Smooth muscle cell (in vitro differentiated cells): Measurements from ENCODE around the gene PRADC1. TPM values are rescaled to one million over a fixed set of nuclear protein-coding genes. Genes with fewer than 3 reads are reported as not detected.

Experiments used
- DNase-seq: peaks from one replicate; lab custom pipeline; 2025; ENCODE audit not compliant: unreplicated experiment; lab: John Stamatoyannopoulos, UW
- H2AFZ ChIP-seq: fragments of 200-600 bp; sonication (generic); 2 replicates; pipeline ENCODE4 v1.6.0; 2016; ENCODE audit warnings: antibody characterized with exemption, low read depth, mild to moderate bottlenecking
- H3F3A ChIP-seq: fragments of 200-600 bp; sonication (generic); 2 replicates; pipeline ENCODE4 v1.6.0; 2017; ENCODE audit warnings: antibody characterized with exemption, low read depth
- H3K27ac ChIP-seq: fragments of 200-600 bp; sonication (generic); 2 replicates; pipeline ENCODE4 v1.5.1; 2016; ENCODE audit warnings: low read depth, mild to moderate bottlenecking
- H3K27me3 ChIP-seq: fragments of 200-600 bp; sonication (generic); 2 replicates; pipeline ENCODE4 v1.6.1; 2016; ENCODE audit warnings: low read depth, mild to moderate bottlenecking
- H3K36me3 ChIP-seq: fragments of 200-600 bp; sonication (generic); 2 replicates; pipeline ENCODE4 v1.5.1; 2016; ENCODE audit warnings: low read depth
- H3K4me1 ChIP-seq: fragments of 200-600 bp; sonication (generic); 2 replicates; pipeline ENCODE4 v1.5.1; 2016; ENCODE audit warnings: low read depth
- H3K4me2 ChIP-seq: fragments of 200-600 bp; sonication (generic); 2 replicates; pipeline ENCODE4 v1.6.0; 2016; ENCODE audit warnings: mild to moderate bottlenecking
- H3K4me3 ChIP-seq: fragments of 200-600 bp; sonication (generic); 2 replicates; pipeline ENCODE4 v1.5.1; 2016; ENCODE audit warnings: mild to moderate bottlenecking
- H3K79me2 ChIP-seq: fragments of 200-600 bp; sonication (generic); 2 replicates; pipeline ENCODE4 v1.6.0; 2016; ENCODE audit warnings: low read depth, mild to moderate bottlenecking
- H3K9ac ChIP-seq: fragments of 200-600 bp; sonication (generic); 2 replicates; pipeline ENCODE4 v1.6.0; 2016; ENCODE audit warnings: low read depth
- H3K9me3 ChIP-seq: fragments of 200-600 bp; sonication (generic); replicated peaks from 2 replicates; pipeline ENCODE4 v1.5.1; 2016; ENCODE audit warnings: low read depth
- H4K20me1 ChIP-seq: fragments of 200-600 bp; sonication (generic); 2 replicates; pipeline ENCODE4 v1.6.0; 2016; ENCODE audit warnings: low read depth
- WGBS: methylation state at CpG from one replicate; pipeline ENCODE4 v1.1.7; 2016; ENCODE audit warnings: low lambda C conversion rate; 5-methylcytosine and 5-hydroxymethylcytosine counted together
- polyA plus RNA-seq: library from polyadenylated mRNA; unstranded; fragments of >200 nt; fragmentation: Nextera tagmentation; extraction: Ambion mirVana; gene quantifications from 2 replicates; pipeline ENCODE4 v1.2.1, GENCODE V29; 2016
- total RNA-seq: library from RNA; depleted of rRNA; stranded (reverse); fragments of >200 nt; gene quantifications from 2 replicates; pipeline ENCODE4 v1.2.3, GENCODE V29; 2014
- TF ChIP-seq, protein P1 (sequence below): fragments of 200-600 bp; sonication (generic); IDR thresholded peaks from 2 replicates; pipeline ENCODE4 v1.5.1; 2017; ENCODE audit warnings: borderline replicate concordance, mild to moderate bottlenecking, antibody characterized with exemption; ENCODE audit not compliant: insufficient read depth, poor library complexity, severe bottlenecking

The PRADC1 gene
- total and polyA plus RNA-seq, 2 experiments from 2014 or later, result 24.0 to 51.4 TPM

DNA sequence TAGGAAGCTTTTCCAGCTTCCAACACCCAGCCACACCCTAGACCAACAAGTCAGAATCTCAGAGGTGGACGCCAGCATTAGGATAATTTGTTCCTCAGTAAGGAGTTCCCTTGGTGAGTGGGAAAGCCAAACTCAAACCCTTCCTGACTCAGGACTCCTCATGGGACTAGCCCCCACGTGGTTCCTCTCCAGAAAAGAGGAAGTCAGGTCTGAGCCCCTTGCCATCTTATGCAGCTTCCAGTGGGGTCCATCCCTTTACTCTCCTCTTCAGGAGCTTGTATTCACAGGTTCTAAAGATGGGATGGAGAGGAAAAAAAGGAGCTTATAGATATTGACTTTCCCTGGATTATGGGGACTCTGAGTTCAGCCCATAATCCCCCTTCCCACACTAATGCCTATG lies 45.5 kb downstream of the PRADC1 start:
- TF ChIP-seq, protein P1, sequence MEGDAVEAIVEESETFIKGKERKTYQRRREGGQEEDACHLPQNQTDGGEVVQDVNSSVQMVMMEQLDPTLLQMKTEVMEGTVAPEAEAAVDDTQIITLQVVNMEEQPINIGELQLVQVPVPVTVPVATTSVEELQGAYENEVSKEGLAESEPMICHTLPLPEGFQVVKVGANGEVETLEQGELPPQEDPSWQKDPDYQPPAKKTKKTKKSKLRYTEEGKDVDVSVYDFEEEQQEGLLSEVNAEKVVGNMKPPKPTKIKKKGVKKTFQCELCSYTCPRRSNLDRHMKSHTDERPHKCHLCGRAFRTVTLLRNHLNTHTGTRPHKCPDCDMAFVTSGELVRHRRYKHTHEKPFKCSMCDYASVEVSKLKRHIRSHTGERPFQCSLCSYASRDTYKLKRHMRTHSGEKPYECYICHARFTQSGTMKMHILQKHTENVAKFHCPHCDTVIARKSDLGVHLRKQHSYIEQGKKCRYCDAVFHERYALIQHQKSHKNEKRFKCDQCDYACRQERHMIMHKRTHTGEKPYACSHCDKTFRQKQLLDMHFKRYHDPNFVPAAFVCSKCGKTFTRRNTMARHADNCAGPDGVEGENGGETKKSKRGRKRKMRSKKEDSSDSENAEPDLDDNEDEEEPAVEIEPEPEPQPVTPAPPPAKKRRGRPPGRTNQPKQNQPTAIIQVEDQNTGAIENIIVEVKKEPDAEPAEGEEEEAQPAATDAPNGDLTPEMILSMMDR, result no peak
- H3F3A ChIP-seq, result no peaks in the 10 kb centered on the region
- WGBS, result 43% methylated on average over 2 of the region's 2 CpGs
- no peak overlapping the region for H3K4me3 ChIP-seq
- no peak overlapping the region for H2AFZ ChIP-seq
- no peak overlapping the region for H3K27ac ChIP-seq
- H3K4me2 ChIP-seq, result no peak overlapping the region
- no peak overlapping the region for H3K9ac ChIP-seq
- no peaks in the 10 kb centered on the region for H3K9me3 ChIP-seq
- no peaks in the 10 kb centered on the region for H3K36me3 ChIP-seq
- no peaks in the 10 kb centered on the region for H3K79me2 ChIP-seq
- no peak for DNase-seq
- no peaks in the 10 kb centered on the region for H4K20me1 ChIP-seq
- no peaks in the 10 kb centered on the region for H3K4me1 ChIP-seq
- peaks cover 50% of the 10 kb centered on the region for H3K27me3 ChIP-seq

DNA sequence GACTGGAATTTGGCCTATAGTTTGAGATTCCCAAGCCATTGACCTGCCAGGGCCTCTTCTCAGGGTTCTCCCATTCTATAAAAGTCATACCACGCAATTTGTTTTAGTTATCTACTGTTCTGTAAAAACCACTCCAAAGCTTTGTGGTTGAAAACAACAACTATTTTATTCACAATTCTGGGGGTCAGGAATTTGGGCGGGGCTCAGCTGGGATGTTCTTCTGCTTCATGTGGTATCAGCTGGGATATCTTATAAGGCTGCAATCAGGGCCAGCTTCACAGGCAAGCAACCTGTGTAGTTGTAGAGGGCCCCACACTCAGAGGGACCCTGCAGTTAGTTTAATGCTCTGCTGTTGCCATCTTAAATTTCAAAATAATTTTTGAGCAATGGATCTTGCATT lies 47.1 kb downstream of the PRADC1 start:
- Histone ChIP-seq H3K9ac (no peak overlapping the region), H3K27me3 (peaks cover 42% of the 10 kb centered on the region), H4K20me1 (no peaks in the 10 kb centered on the region), H3K27ac (no peak overlapping the region), H3K79me2 (no peaks in the 10 kb centered on the region), H3K4me1 (no peaks in the 10 kb centered on the region), H3F3A (no peaks in the 10 kb centered on the region), H3K4me3 (no peak overlapping the region), H2AFZ (no peak overlapping the region), H3K9me3 (no peaks in the 10 kb centered on the region), H3K4me2 (no peak overlapping the region), H3K36me3 (no peaks in the 10 kb centered on the region)
- TF ChIP-seq, protein P1, result no peak
- WGBS, result 81% methylated on average over 2 of the region's 2 CpGs
- DNase-seq, result no peak

Other genes with a start within 250 kb of the PRADC1 start
- 6.9 and 8.8 TPM in 2 replicates for gene SFXN5, start 161.5 kb downstream of the PRADC1 start, total RNA-seq
- 8.3 and 19.2 TPM in 2 replicates for gene SFXN5, start 161.5 kb downstream of the PRADC1 start, polyA plus RNA-seq
- gene RAB11FIP5, start 120.3 kb downstream of the PRADC1 start, total RNA-seq, result 23.3 and 24.3 TPM in 2 replicates
- gene RAB11FIP5, start 120.3 kb downstream of the PRADC1 start, polyA plus RNA-seq, result 31.3 and 32.0 TPM in 2 replicates
- gene NOTO, start 30.7 kb downstream of the PRADC1 start, total RNA-seq, result not detected in 2 replicates
- gene NOTO, start 30.7 kb downstream of the PRADC1 start, polyA plus RNA-seq, result 0.11 TPM in 1 of 2 replicates, not detected in the other
- 10.8 and 17.3 TPM in 2 replicates for gene SMYD5, start 19.0 kb downstream of the PRADC1 start, total RNA-seq
- 13.9 and 16.5 TPM in 2 replicates for gene SMYD5, start 19.0 kb downstream of the PRADC1 start, polyA plus RNA-seq
- gene CCT7, start 1.1 kb upstream of the PRADC1 start, total RNA-seq, result 164 and 197 TPM in 2 replicates
- gene CCT7, start 1.1 kb upstream of the PRADC1 start, polyA plus RNA-seq, result 212 and 225 TPM in 2 replicates
- gene FBXO41, start 51.2 kb upstream of the PRADC1 start, total RNA-seq, result 1.2 and 2.4 TPM in 2 replicates
- 1.00 and 3.0 TPM in 2 replicates for gene FBXO41, start 51.2 kb upstream of the PRADC1 start, polyA plus RNA-seq
- 0.99 and 2.3 TPM in 2 replicates for gene EGR4, start 60.3 kb upstream of the PRADC1 start, total RNA-seq
- gene EGR4, start 60.3 kb upstream of the PRADC1 start, polyA plus RNA-seq, result 7.2 and 9.2 TPM in 2 replicates
- 19.6 and 19.7 TPM in 2 replicates for gene ALMS1, start 152.6 kb upstream of the PRADC1 start, total RNA-seq
- 2.3 and 3.3 TPM in 2 replicates for gene ALMS1, start 152.6 kb upstream of the PRADC1 start, polyA plus RNA-seq